ENCODE results near the gene MGAT3.
A peak's percentile ranks its signal among the peaks of the same experiment; 100 is the strongest.

MGAT3 gene

DNA sequence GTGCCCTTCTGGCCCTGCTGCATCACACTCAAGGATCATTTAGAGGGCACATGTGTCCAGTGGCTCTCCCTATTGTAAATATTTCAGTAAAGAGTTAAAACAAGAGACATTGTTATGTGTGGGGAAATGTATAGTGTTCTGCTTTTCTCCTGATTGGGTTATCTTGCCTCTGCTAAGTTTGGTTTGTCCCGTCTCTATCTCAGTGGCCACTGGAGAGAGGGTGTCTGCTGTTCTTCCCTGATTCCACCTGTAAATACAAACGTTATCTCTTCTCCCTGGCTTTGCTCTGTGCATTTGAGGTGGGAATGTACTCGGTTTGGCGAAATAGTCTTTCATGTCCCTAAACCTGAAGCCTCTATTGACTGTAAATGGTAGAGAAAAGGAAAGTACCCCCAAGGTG lies 51.6 kb downstream of the MGAT3 start:
- TF ChIP-seq, protein P1, sequence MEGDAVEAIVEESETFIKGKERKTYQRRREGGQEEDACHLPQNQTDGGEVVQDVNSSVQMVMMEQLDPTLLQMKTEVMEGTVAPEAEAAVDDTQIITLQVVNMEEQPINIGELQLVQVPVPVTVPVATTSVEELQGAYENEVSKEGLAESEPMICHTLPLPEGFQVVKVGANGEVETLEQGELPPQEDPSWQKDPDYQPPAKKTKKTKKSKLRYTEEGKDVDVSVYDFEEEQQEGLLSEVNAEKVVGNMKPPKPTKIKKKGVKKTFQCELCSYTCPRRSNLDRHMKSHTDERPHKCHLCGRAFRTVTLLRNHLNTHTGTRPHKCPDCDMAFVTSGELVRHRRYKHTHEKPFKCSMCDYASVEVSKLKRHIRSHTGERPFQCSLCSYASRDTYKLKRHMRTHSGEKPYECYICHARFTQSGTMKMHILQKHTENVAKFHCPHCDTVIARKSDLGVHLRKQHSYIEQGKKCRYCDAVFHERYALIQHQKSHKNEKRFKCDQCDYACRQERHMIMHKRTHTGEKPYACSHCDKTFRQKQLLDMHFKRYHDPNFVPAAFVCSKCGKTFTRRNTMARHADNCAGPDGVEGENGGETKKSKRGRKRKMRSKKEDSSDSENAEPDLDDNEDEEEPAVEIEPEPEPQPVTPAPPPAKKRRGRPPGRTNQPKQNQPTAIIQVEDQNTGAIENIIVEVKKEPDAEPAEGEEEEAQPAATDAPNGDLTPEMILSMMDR (IDR thresholded peaks at IDR 0.05) = no peak

DNA sequence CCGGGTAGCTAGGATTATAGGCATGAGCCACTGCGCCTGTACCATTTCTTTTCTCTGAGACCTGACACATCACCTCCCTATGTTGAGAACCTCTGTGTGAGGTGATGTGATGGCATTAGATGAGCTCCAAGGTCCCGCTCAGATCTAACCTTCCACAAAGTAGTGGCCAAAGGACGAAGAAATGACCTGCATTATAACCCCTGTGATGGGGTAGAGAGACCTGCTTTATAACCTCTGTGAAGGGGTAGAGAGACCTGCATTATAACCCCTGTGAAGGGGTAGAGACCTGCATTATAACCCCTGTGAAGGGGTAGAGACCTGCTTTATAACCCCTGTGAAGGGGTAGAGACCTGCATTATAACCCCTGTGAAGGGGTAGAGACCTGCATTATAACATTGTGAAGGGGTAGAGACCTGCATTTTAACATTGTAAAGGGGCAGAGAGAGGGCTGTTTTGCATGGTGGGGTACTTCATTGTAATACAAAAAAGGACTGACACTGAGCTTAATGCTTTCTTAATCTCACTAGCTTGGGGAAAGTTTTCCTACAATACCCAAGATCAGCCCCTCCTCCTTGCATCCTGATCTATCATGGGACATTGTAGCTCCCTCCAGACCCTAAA lies 53.8 kb downstream of the MGAT3 start:
- TF ChIP-seq, protein P1 (IDR thresholded peaks at IDR 0.05) = no peak

DNA sequence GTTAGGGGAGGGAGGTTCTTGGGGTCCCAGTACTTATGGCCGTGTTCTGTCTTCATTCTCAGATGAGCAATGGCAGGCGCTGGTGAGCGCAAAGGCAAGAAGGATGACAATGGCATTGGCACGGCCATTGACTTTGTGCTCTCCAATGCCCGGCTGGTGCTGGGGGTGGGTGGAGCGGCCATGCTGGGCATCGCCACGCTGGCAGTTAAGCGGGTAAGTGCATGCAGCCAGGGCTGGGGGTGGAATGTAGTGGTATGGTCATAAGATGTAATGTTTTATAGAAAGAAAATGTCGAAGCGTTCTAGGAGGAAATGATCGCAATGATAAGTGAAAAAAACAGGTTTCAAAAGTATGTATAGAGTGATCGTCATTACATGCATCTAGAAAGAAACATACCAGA lies 54.4 kb downstream of the MGAT3 start:
- TF ChIP-seq, protein P1 (IDR thresholded peaks at IDR 0.05) = no peak

DNA sequence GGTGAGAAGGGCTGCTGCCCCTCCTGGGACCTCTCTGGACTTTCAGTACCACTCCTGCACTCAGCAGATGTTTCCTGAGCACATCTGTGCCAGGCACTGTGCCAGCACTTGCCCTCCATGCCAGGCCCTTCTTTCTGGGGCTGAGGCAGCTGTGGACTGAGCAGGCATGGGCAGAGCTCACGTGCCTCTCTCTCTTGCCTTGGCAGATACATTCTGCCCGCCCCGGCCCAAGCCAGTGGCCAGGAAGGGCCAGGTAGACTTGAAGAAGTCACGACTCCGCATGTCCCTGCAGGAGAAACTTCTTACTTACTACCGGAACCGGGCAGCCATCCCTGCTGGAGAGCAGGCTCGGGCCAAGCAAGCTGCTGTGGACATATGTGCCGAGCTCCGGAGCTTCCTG lies 55.2 kb downstream of the MGAT3 start:
- TF ChIP-seq, protein P1 (IDR thresholded peaks at IDR 0.05) = no peak

DNA sequence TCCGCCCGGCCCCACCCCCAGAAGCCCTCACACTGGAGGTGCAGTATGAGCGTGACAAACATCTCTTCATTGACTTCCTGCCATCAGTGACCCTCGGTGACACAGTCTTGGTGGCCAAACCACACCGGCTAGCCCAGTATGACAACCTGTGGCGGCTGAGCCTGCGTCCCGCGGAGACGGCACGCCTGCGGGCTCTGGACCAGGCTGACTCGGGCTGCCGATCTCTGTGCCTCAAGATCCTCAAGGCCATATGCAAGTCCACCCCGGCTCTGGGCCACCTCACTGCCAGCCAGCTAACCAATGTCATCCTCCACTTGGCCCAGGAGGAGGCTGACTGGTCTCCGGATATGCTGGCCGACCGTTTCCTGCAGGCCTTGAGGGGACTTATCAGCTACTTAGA lies 57.0 kb downstream of the MGAT3 start:
- TF ChIP-seq, protein P1 (IDR thresholded peaks at IDR 0.05) = no peak

DNA sequence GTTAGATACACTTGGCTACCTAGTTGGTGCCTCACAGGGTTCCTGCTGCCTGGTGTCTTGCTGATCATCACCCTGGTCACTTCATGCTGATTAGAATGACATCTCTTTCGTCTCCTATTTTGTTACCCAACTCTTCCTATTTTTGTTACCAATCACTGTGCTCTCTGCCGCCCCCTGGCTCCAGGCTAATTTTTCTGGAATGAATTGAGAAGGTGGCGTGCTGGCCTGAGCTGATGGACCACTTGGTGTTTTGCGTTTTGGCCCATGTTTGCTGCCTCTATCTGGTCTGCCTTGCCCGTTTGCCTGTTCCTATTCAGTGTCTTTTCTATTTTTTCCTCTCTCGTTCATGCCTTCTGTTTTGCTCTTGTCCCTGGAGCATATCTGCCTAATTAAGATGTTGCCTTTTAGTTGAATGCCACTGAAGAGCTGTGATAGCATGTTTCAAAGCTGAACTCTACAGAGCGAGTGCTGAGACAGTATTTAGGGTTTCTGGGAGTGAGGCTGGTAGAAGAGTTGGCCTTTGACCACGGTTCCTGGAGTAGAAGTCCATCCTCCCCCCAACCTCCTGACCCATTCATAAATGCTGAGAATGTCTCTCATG lies 57.7 kb downstream of the MGAT3 start:
- TF ChIP-seq, protein P1 (IDR thresholded peaks at IDR 0.05) = peak; percentile 78

DNA sequence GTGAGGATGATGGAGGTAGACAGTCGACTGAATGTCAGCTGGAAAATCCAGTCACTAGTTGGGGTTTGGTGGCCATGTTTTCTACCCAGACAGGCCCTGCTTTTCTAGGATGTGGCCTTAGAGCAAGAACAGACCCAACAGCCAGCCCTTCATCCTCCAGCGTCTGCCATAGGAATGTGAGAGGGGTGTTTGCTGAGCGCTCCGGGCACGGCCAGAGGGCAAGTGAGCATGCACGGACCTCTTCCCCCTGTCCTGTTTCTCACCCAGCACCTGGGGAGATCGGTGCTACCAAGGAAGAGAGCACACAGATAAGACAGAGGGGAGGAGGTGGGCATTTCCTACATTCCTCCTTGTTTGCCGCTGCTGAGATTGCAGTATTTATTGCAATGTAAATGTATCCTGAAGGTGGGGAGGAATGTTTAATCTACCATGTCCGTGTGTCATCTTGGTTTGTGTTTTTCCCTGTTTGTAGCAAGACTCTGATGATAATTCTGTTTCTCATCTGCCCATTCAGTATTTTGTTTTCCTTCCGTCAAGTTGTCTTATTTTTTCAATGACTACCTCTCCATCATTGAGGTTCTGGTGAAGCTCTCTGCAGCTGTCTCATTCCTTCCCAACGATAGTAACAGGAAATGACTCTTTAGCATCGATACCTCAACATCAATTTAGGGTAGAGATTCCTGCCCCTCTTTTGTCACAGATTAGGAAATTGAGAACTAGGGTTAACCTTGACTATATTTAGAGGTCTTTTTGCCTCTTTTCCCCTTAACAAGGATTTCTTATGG lies 58.6 kb downstream of the MGAT3 start:
- TF ChIP-seq, protein P1 (IDR thresholded peaks at IDR 0.05) = no peak
